Measurements from ENCODE around the gene AQP1.

The AQP1 gene

GRCh38 chr7:30886608-30887011 is 25.0 kb upstream of the AQP1 start:
- DNase-seq, result no peak

GRCh38 chr7:30887464-30887872 is 24.2 kb upstream of the AQP1 start:
- DNase-seq, result no peak

GRCh38 chr7:30888747-30889146 is 22.9 kb upstream of the AQP1 start:
- no peak for DNase-seq

GRCh38 chr7:30890226-30890625 is 21.4 kb upstream of the AQP1 start:
- no peak for DNase-seq

DNA sequence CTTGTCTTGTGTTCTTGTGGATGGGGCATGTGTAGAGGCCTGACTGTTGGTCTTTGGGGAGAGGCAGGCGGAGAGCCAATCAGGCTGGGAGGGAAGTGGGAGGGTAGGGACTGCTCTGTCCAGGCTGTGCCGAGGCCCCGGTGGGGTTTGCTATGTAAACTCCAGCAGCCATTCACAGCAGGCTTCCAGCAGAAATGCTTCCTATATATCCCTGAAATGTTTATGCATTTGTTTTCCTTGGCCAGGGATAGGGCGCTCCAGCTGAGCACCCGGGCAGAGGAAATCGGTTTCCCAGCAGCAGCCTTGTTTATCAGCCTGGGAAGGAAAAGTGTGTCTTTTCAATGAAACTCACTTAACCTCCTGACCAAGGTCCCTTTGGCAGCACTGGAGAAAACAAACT is 18.3 kb upstream of the AQP1 start:
- no peak for DNase-seq

GRCh38 chr7:30894009-30894408 is 17.6 kb upstream of the AQP1 start:
- no peak for DNase-seq

- DNase-seq, result no peak
Observed at GRCh38 chr7:30894866-30895605, 16.6 kb upstream of the AQP1 start.

- no peak for DNase-seq
Observed at GRCh38 chr7:30896036-30896435, 15.6 kb upstream of the AQP1 start.

DNA sequence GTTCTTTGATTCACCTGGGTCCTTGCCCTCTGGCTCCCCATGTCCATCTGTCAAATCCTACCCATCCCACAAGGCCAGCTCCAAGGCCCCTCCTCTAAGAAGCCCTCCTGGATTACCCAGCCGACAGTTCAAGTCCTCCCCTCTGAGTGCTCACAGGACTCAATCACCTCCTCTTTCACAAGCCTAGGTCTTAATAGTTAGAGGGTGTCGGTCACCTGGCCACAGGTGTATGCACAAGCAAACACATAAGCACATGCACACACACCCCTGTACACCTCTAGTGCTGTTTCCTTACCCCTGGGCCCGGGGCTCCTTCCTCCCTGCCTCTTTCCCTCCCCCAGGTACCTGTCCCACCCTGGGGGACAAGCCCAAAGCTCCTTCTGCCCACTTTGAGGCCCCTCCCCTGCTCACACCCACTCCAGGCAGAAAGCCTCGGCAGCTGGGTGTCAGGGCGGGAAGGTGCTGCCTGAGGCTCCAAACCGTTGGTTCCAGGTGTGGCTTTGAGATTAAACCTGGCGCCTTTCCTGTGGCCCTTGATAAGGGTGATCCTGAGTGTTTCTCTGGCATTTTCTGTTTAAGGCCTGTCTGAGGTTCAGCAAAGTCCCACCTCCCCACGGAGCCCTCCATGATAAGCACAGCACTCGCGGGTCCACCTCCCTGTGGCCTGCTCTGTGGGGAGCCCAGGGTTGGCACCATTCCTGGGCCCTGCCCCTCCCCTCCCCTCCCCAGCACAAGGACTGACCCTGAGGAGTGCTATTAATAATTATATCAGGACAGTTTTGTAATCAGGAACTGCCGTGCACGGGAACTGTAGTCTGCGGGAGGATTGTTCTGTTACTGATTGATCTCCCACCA is 14.6 kb upstream of the AQP1 start:
- no peak for DNase-seq

- no peak for DNase-seq
Observed at GRCh38 chr7:30897770-30898169, 13.9 kb upstream of the AQP1 start.

DNA sequence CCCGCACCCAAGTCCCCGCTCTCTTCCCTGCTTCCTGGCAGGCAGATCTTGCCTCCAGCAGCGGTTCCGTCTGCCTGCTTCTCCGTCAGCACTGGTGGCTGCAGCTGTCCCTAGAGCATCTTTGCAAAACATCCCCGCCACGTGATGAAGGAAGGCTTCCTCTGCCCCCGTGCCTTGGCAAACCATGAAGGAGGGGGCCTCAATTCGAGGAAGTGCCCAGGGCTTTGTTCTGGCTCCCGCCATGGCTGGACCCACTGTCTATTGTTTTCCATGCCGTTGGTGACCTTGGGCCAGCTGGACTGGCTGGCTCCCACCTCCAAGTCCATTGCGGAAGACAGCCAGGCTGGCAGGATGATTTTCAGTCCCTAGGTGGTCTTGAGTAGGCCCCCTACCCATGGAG is 13.2 kb upstream of the AQP1 start:
- DNase-seq, result no peak

- DNase-seq, result no peak
Observed at GRCh38 chr7:30899066-30899465, 12.6 kb upstream of the AQP1 start.

- DNase-seq, result no peak
Observed at GRCh38 chr7:30899630-30900029, 12.0 kb upstream of the AQP1 start.

DNA sequence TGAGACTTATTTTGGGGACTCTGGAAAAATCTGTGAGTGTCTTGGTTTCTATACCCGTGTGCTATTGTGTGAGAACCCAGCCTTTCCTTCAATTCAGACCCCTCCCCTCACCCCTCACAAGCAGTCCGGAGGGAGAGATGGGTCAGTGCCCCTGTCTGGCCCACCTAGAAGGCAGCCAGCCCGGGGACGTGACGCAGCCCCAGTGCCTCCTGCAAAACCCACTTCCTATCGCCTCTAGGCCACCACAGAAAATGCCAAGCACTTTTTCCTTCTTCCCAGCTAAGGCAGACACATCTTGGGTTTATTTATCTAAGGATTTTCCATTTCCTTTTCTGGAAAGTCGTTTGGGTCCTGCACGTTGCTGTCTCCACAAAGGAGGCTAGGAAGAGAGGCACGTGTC is 11.6 kb upstream of the AQP1 start:
- DNase-seq, result no peak

GRCh38 chr7:30900803-30901362 is 10.8 kb upstream of the AQP1 start:
- DNase-seq, result no peak

DNA sequence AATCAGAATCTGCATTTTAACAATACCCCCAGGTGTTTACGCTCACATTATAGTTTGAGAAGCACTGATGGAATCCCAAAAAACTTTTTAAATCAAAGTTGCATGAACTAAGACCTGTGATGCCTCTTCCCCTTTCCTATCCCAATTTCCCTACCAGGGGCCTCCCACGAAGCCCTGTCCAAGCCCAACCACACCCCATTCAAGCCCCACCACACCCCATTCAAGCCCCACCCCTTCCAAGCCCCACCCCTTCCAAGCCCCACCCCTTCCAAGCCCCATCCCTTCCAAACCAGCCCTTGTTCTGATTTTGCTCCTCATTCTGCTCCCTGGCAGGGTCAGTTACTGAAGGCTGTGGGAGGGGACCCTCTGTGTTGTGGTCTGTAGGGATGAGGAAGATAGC is 9.8 kb upstream of the AQP1 start:
- DNase-seq, result no peak

DNA sequence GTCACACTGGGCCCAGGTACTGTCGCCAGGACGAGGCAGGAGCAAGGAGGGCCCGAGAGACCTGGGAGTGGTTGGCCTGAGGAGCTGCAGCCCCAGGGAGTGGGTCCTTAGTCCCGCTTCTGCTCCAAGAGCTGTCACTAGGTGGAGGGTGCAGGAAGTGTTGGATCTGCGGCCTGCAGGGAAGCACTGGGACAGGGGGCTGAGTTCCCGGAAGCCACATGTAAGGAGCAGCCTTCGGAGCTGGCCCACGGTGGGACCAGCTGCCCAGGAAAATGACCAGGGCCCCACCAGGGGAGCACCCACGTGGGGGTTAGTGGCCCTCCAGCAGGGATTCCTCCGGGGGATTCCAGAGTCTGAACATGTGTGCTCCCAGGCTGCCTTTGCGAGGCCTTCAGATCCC is 9.2 kb upstream of the AQP1 start:
- DNase-seq, result no peak

- DNase-seq, result no peak
Observed at GRCh38 chr7:30903146-30903545, 8.5 kb upstream of the AQP1 start.

DNA sequence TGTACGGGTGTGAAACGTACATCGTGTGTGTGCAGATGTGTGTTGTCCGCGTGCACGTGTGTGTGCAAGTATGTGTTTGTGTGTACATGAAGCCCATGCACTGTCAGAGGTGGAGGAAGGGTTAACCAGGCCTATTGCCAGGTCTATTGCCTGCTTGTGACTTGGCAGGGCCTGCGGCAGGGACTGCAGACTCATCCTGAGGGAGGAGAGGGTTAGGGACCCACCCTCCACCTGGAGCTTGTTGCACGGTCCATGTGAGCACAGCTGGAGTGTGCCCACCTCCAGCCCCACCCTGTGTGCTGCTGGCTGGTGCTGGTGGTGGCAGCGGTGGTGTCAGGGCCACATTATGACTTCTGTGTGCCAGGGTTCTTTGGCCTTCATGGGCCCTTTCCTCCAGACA is 7.1 kb upstream of the AQP1 start:
- no peak for DNase-seq

GRCh38 chr7:30905078-30906012 is 6.3 kb upstream of the AQP1 start:
- DNase-seq, result no peak

DNA sequence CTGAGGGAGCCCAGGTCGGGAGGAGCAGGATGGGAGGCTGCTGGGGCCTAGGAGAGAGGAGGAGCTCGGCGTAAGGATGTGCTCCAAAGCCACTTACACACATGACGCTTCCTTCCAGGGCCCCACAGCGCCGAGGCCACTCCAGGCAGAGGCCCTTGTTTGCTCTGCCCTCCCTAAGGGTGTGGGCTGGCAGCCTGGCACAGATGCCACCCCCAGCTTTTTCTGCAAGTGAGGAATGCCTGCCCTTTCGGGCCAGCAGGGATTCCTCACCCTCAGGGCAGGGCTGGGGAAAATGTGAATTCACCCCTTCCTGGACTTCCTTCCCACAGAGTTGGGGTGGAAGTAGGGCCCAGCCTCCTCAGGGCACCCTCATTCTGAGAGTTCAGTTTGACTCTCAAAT is 5.6 kb upstream of the AQP1 start:
- DNase-seq, result no peak

GRCh38 chr7:30906515-30907240 is 5.0 kb upstream of the AQP1 start:
- DNase-seq, result no peak
